GM18505 (cell line): ENCODE results near the gene CCDC3.
"Not testable (repeated sequence)": the region's sequence is repeated elsewhere in the genome, so short reads cannot be mapped to it uniquely, and the experiment has no call there.

ENCODE experiments used
- ATAC-seq: cut with Tn5 transposase; IDR thresholded peaks from one replicate; pipeline ENCODE4 v1.9.1; 2021; ENCODE audit not compliant: unreplicated experiment
- POLR2A ChIP-seq: IDR thresholded peaks from 4 replicates; pipeline ENCODE4 v1.6.1; 2011; ENCODE audit warnings: borderline replicate concordance; ENCODE audit not compliant: insufficient read depth, insufficient read length; ENCODE audit errors: extremely low read depth

Gene CCDC3

GRCh38 chr10:12890958-12891357 lies 110.6 kb downstream of the CCDC3 start:
- no peak for ATAC-seq
- TF ChIP-seq POLR2A, result no peak

- TF ChIP-seq POLR2A, result no peak
- ATAC-seq, result no peak
Observed at GRCh38 chr10:12888470-12888869, 113.0 kb downstream of the CCDC3 start.

GRCh38 chr10:12887780-12888179 lies 113.7 kb downstream of the CCDC3 start:
- ATAC-seq, result no peak
- no peak for TF ChIP-seq POLR2A

GRCh38 chr10:12884851-12885250 lies 116.7 kb downstream of the CCDC3 start:
- no peak for ATAC-seq
- no peak for TF ChIP-seq POLR2A

GRCh38 chr10:12880423-12880822 lies 121.1 kb downstream of the CCDC3 start:
- no peak for TF ChIP-seq POLR2A
- ATAC-seq, result no peak

GRCh38 chr10:12877150-12877549 lies 124.4 kb downstream of the CCDC3 start:
- ATAC-seq, result no peak
- TF ChIP-seq POLR2A, result no peak

GRCh38 chr10:12876266-12876665 lies 125.2 kb downstream of the CCDC3 start:
- no peak for ATAC-seq
- no peak for TF ChIP-seq POLR2A

DNA sequence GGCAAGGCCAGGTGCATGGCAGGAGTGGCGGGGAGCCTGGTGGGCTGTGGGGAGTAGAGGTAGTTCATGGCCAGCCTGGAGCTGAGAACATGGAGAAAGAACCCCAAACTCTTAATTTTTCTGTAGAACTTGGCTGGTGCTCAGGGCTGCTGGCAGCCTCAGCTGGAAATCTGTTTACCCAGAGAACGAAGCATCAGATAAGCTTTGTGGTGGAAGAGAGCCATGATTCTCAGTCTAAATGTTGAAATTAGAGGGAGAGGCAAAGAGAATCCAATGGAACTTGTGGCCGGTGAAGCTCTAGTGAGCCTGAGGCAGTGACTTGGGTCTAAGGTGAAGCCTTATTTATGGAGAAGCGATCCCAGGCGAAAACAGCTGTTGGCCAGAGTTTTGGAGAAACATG lies 126.4 kb downstream of the CCDC3 start:
- no peak for TF ChIP-seq POLR2A
- no peak for ATAC-seq

GRCh38 chr10:12874501-12874900 lies 127.0 kb downstream of the CCDC3 start:
- no peak for ATAC-seq
- no peak for TF ChIP-seq POLR2A

DNA sequence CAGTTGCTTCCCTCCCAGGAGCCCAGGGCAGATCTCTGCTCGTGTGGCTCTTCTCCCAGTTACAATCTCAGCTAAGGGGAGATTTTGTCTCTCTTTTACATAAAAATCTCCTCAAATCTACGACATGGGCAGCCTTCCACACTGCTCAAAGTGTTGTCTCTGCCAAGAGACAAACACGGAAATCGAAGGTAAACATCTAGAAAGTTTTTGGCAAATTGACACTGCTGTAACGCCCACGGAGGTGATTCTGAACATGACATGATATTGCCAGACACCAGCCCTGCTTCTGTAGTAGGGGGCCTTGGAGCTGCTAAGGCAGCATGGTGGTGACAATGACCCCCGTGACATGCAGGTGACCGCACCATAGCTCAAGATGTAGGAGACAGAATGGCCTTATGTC lies 128.3 kb downstream of the CCDC3 start:
- no peak for ATAC-seq
- TF ChIP-seq POLR2A, result no peak

DNA sequence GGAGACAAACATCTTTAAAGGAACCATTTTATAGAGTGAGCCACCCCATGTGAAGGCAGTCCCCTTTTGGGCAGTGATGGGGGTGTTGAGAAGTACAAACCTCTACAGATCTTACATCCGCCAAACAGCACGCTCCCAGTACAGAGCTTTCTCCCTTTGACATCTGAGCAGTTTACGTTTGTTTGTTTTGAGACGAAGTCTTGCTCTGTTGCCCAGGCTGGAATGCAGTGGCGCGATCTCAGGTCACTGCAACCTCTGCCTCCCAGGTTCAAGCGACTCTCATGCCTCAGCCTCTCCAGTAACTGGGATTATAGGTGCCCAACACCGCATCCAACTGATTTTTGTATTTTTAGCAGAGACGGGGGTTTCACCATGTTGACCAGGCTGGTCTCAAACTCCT lies 128.9 kb downstream of the CCDC3 start:
- no peak for TF ChIP-seq POLR2A
- no peak for ATAC-seq

- TF ChIP-seq POLR2A, result no peak
Observed at GRCh38 chr10:12869427-12869826, 132.1 kb downstream of the CCDC3 start.

DNA sequence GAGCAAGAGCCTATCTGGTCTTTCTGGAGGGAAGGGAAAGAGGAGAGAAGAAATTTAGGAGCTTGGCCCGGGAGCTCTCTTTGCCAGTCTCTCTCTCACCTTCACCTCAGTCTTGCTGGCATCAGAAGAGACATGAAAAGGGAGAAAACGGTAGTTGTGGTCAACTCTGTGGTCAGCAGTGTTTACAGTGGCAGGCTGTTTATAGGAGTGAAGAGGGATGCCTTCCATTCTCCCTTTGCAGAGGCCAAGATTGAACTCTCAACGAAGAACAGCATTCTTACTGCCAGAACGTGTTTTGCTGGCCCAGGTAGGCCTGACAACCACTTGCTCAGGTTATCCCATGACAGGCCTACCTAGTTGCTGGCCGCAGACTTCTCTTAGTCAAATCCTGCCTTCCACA lies 133.3 kb downstream of the CCDC3 start:
- no peak for ATAC-seq
- TF ChIP-seq POLR2A, result no peak

More at GRCh38 chr10:12869427-12869826, 132.1 kb downstream of the CCDC3 start:
- no peak for ATAC-seq

DNA sequence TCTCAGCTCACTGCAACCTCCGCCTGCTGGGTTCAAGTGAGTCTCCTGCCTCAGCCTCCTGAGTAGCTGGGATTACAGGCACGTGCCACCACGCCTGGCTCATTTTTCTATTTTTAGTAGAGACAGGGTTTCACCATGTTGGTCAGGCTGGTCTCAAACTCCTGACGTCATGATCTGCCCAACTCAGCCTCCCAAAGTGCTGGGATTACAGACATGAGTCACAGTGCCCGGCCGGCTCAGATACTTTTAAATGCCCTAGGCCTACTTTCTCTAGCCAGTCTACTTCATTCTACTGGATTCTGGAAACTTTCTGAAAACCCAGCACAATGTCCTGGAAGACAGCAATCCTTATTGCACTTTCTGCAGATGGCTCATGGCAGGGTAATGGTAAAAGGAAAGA lies 136.0 kb downstream of the CCDC3 start:
- not testable (repeated sequence) for ATAC-seq

- no peak for ATAC-seq
- TF ChIP-seq POLR2A, result no peak
Observed at GRCh38 chr10:12862459-12862858, 139.1 kb downstream of the CCDC3 start.

GRCh38 chr10:12854988-12855387 lies 146.5 kb downstream of the CCDC3 start:
- no peak for TF ChIP-seq POLR2A
- no peak for ATAC-seq

GRCh38 chr10:12852687-12853086 lies 148.8 kb downstream of the CCDC3 start:
- no peak for TF ChIP-seq POLR2A
- no peak for ATAC-seq
